CD4-positive, CD25-positive, alpha-beta regulatory T cell (primary cell): Measurements from ENCODE around the gene CENATAC. TPM values are rescaled to one million over a fixed set of nuclear protein-coding genes. Genes with fewer than 3 reads are reported as not detected.
"Not testable (repeated sequence)": the region's sequence is repeated elsewhere in the genome, so short reads cannot be mapped to it uniquely, and the experiment has no call there.

Source experiments
- ATAC-seq, 2 donors: fragments of 150-1000 bp; cut with Tn5 transposase; one replicate each; pipeline ENCODE4 v1.10.0; 2021; ENCODE audit warnings: low read depth in 2 of 2, moderate number of reproducible peaks in 2 of 2, moderate library complexity in 1 of 2
- DNase-seq, 3 donors: peaks; one replicate each; pipeline versions ENCODE4 v3.0.0 to v3.0.0-alpha.2; 2012 to 2022; ENCODE audit warnings: mixed read lengths in 1 of 3
- H3K27ac ChIP-seq: one replicate; pipeline ENCODE4 v1.7.0; 2013; ENCODE audit warnings: mild to moderate bottlenecking, low read length; ENCODE audit not compliant: insufficient read depth, poor library complexity, severe bottlenecking
- H3K27me3 ChIP-seq: one replicate; pipeline ENCODE4 v1.7.0; 2013; ENCODE audit warnings: low read length; ENCODE audit not compliant: control insufficient read depth, insufficient read depth
- H3K36me3 ChIP-seq: one replicate; pipeline ENCODE4 v1.7.0; 2013; ENCODE audit warnings: mild to moderate bottlenecking, low read length, moderate library complexity; ENCODE audit not compliant: control insufficient read depth, insufficient read depth
- H3K4me1 ChIP-seq: 2 replicates; pipeline ENCODE4 v1.7.0; 2013; ENCODE audit warnings: mild to moderate bottlenecking, low read length; ENCODE audit not compliant: insufficient read depth, control insufficient read depth, poor library complexity, severe bottlenecking
- H3K4me3 ChIP-seq: one replicate; pipeline ENCODE4 v1.7.0; 2013; ENCODE audit warnings: low read depth, mild to moderate bottlenecking, low read length, moderate library complexity
- H3K9me3 ChIP-seq, 2 experiments: 1 replicate in 1 of 2; 2 replicates in 1 of 2; pipeline ENCODE4 v1.7.0; 2013; ENCODE audit warnings: low read length in 2 of 2, mild to moderate bottlenecking in 1 of 2, moderate library complexity in 1 of 2; ENCODE audit not compliant: control insufficient read depth in 2 of 2
- H3K27ac Mint-ChIP-seq, 3 donors: one replicate each; pipeline ENCODE4 v1.8.0; 2020 to 2022; ENCODE audit warnings: mild to moderate bottlenecking in 3 of 3, mixed read lengths in 3 of 3, moderate library complexity in 2 of 3
- H3K27me3 Mint-ChIP-seq: one replicate; pipeline ENCODE4 v1.8.0; 2022; ENCODE audit warnings: mild to moderate bottlenecking, mixed read lengths
- H3K36me3 Mint-ChIP-seq: one replicate; pipeline ENCODE4 v1.8.0; 2020; ENCODE audit warnings: mixed read lengths
- H3K4me1 Mint-ChIP-seq, 4 donors: one replicate each; pipeline ENCODE4 v1.8.0; 2020 to 2022; ENCODE audit warnings: mixed read lengths in 4 of 4, mild to moderate bottlenecking in 1 of 4
- H3K4me3 Mint-ChIP-seq, 4 donors: one replicate each; pipeline ENCODE4 v1.8.0; 2020 to 2022; ENCODE audit warnings: mild to moderate bottlenecking in 4 of 4, mixed read lengths in 4 of 4, moderate library complexity in 3 of 4
- H3K9me3 Mint-ChIP-seq, 7 donors: one replicate each; pipeline ENCODE4 v1.8.0; 2020 to 2022; ENCODE audit warnings: mixed read lengths in 7 of 7, mild to moderate bottlenecking in 3 of 7, moderate library complexity in 2 of 7
- polyA plus RNA-seq, 4 donors: library from polyadenylated mRNA; unstranded; fragments of 300-500 nt; fragmentation: Illumina TruSeq; gene quantifications; one replicate each; pipeline ENCODE4 v1.2.3, GENCODE V29; 2021
- total RNA-seq: library from RNA; stranded (reverse); gene quantifications from one replicate; pipeline ENCODE4 v1.2.3, GENCODE V29; 2022

The CENATAC gene
- total and polyA plus RNA-seq, 5 donors from 2014 or later = 10.0 to 116 (median 11.9) TPM

DNA sequence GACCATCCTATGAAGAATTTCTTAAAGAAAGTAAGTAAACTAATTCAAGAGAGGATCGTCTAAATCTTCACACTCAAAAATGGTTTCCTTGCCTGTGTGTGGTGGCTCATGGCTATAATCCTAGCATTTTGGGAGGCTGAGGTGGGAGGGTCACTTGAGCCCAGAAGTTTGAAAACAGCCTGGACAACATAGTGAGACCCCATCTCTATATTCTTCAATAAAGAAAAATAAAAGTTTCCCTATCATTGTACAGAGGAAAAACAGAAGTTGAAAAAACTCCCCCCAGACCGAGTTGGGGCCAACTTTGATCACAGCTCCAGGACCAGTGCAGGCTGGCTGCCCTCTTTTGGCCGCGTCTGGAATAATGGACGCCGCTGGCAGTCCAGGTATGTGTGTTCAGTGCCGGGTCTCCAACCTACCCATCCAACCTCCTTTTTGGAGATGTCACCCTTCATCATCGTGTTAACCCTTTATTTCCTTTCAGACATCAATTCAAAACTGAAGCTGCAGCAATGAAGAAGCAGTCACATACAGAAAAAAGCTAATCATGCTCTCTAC is 17.2 kb downstream of the CENATAC start:
- Mint-ChIP-seq H3K36me3 (peaks cover 44% of the 10 kb centered on the region), H3K4me3 (peak overlapping the region in 2 of 4 donors; percentile 13 to 98), H3K27ac (no peak overlapping the region), H3K27me3 (peaks cover 4% of the 10 kb centered on the region), H3K9me3 (peaks cover 0 to 1% (median 0%) of the 10 kb centered on the region in 7 donors), H3K4me1 (peaks cover 6 to 53% (median 40%) of the 10 kb centered on the region in 4 donors)
- Histone ChIP-seq H3K9me3 (no peaks in the 10 kb centered on the region), H3K27me3 (no peaks in the 10 kb centered on the region), H3K27ac (peak overlapping the region; percentile 29), H3K4me1 (peaks cover 34% of the 10 kb centered on the region), H3K4me3 (no peak overlapping the region), H3K36me3 (peaks cover 66% of the 10 kb centered on the region)
- DNase-seq (no peak), ATAC-seq (no peak)

- ATAC-seq (no peak), DNase-seq (no peak)
- Histone ChIP-seq H3K4me3 (peak overlapping the region; percentile 97), H3K4me1 (peaks cover 45% of the 10 kb centered on the region), H3K27me3 (no peaks in the 10 kb centered on the region), H3K9me3 (no peaks in the 10 kb centered on the region), H3K27ac (peak overlapping the region; percentile 94), H3K36me3 (peaks cover 59% of the 10 kb centered on the region)
- Mint-ChIP-seq H3K36me3 (peaks cover 41% of the 10 kb centered on the region), H3K4me1 (peaks cover 9 to 62% (median 41%) of the 10 kb centered on the region in 4 donors), H3K4me3 (peak overlapping the region; percentile 98 to 100 (median 100)), H3K9me3 (peaks cover 0 to 1% (median 0%) of the 10 kb centered on the region in 7 donors), H3K27ac (peak overlapping the region; percentile 60 to 100 (median 100)), H3K27me3 (peaks cover 4% of the 10 kb centered on the region)
Measured at GRCh38 chr11:119016216-119017009, 18.5 kb downstream of the CENATAC start.

GRCh38 chr11:119017377-119017776 is 19.4 kb downstream of the CENATAC start:
- not testable (repeated sequence) for ATAC-seq

GRCh38 chr11:119018074-119018938 is 20.4 kb downstream of the CENATAC start, which contains the start of the genes RPS25 and TRAPPC4:
TSS of gene RPS25 (minus strand) at chr11:119018343. CDS start at chr11:119018284, 59 bp downstream.
TSS of gene TRAPPC4 (plus strand) at chr11:119018766. CDS start at chr11:119018796, 30 bp downstream.
- no peaks in the 10 kb centered on the region for H3K9me3 ChIP-seq
- peak within 1 kb of the TSS; percentile 94 for H3K27ac ChIP-seq
- ATAC-seq (peak; percentile 88 to 91), DNase-seq (peak; percentile 94 to 98 (median 97))
- H3K36me3 ChIP-seq = peaks cover 57% of the 10 kb centered on the region
- Mint-ChIP-seq H3K27me3 (peaks cover 4% of the 10 kb centered on the region), H3K4me3 (peak within 1 kb of the TSS; percentile 98 to 100 (median 100)), H3K4me1 (peaks cover 12 to 74% (median 39%) of the 10 kb centered on the region in 4 donors), H3K27ac (peak within 1 kb of the TSS; percentile 99 to 100 (median 100)), H3K36me3 (peaks cover 37% of the 10 kb centered on the region), H3K9me3 (peaks cover 0 to 1% (median 0%) of the 10 kb centered on the region in 7 donors)
- H3K4me1 ChIP-seq = peaks cover 48% of the 10 kb centered on the region
- peak within 1 kb of the TSS; percentile 97 for H3K4me3 ChIP-seq
- no peaks in the 10 kb centered on the region for H3K27me3 ChIP-seq

More at GRCh38 chr11:119017377-119017776, 19.4 kb downstream of the CENATAC start:
- Histone ChIP-seq H3K36me3 (peaks cover 57% of the 10 kb centered on the region), H3K4me1 (peaks cover 48% of the 10 kb centered on the region), H3K27ac (peak overlapping the region; percentile 94), H3K4me3 (peak overlapping the region; percentile 97)
- Mint-ChIP-seq H3K36me3 (peaks cover 41% of the 10 kb centered on the region), H3K27ac (peak overlapping the region; percentile 99 to 100 (median 100)), H3K4me1 (peaks cover 11 to 69% (median 42%) of the 10 kb centered on the region in 4 donors), H3K4me3 (peak overlapping the region; percentile 98 to 100 (median 100))
- H3K9me3 Mint-ChIP-seq, H3K27me3 Mint-ChIP-seq, H3K27me3 ChIP-seq, H3K9me3 ChIP-seq: not testable (repeated sequence)
- DNase-seq = peak in 1 of 3 donors; percentile 28

- Mint-ChIP-seq H3K36me3 (peaks cover 41% of the 10 kb centered on the region), H3K4me1 (peaks cover 20 to 87% (median 44%) of the 10 kb centered on the region in 4 donors), H3K4me3 (peak overlapping the region; percentile 98 to 100 (median 100)), H3K27me3 (peaks cover 4% of the 10 kb centered on the region), H3K9me3 (peaks cover 0 to 1% (median 0%) of the 10 kb centered on the region in 7 donors), H3K27ac (peak overlapping the region; percentile 99 to 100 (median 100))
- DNase-seq = no peak
- peak overlapping the region; percentile 94 for H3K27ac ChIP-seq
- H3K4me3 ChIP-seq = peak overlapping the region; percentile 75
- no peaks in the 10 kb centered on the region for H3K9me3 ChIP-seq
- peaks cover 48% of the 10 kb centered on the region for H3K4me1 ChIP-seq
- peaks cover 60% of the 10 kb centered on the region for H3K36me3 ChIP-seq
- no peaks in the 10 kb centered on the region for H3K27me3 ChIP-seq
- ATAC-seq = no peak
Measured at GRCh38 chr11:119019996-119020395, 22.1 kb downstream of the CENATAC start.

DNA sequence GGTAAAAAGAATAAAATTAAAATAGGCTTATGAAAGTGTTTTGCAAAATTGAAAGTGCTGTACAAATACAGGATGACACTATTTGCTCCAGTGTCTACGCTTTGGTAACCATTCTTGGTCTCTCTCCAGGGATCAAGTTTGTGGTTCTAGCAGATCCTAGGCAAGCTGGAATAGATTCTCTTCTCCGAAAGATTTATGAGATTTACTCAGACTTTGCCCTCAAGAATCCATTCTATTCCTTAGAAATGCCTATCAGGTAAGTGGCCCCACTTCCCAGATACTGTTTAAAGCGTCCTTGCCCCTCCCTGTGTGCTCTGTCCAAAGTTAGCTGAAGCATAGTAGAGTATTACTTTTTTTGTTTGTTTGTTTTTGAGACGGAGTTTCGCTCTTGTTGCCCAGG is 23.7 kb downstream of the CENATAC start:
- peaks cover 20 to 76% (median 43%) of the 10 kb centered on the region in 4 donors for H3K4me1 Mint-ChIP-seq
- peak overlapping the region in 2 of 3 donors; percentile 56 to 65 for H3K27ac Mint-ChIP-seq
- Histone ChIP-seq H3K36me3 (peaks cover 53% of the 10 kb centered on the region), H3K27ac (no peak overlapping the region), H3K27me3 (no peaks in the 10 kb centered on the region), H3K9me3 (no peaks in the 10 kb centered on the region), H3K4me1 (peaks cover 38% of the 10 kb centered on the region), H3K4me3 (peak overlapping the region; percentile 26)
- peak overlapping the region; percentile 27 to 100 (median 44) for H3K4me3 Mint-ChIP-seq
- H3K36me3 Mint-ChIP-seq = peaks cover 40% of the 10 kb centered on the region
- peaks cover 4% of the 10 kb centered on the region for H3K27me3 Mint-ChIP-seq
- DNase-seq (no peak), ATAC-seq (no peak)
- H3K9me3 Mint-ChIP-seq = peaks cover 0 to 1% (median 0%) of the 10 kb centered on the region in 7 donors

DNA sequence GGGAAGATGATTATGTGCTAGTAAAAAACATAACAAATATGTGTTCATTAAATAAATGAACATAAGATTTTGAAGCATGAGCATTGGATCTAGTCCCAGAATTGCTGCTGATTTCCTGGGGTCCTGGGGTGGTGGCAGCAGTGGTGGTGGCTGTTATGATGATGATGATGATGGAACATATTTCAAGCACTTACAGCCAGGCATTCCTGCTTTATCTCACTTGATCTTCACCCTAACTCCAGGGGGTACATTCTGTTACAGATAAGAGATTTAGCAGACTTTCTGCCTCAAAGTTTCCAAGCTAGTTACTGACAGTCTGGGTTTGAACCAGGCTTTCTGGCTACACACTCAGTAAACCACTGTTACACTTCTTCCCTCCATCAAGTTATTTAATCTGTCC is 25.8 kb downstream of the CENATAC start:
- Histone ChIP-seq H3K27ac (no peak overlapping the region), H3K4me3 (no peak overlapping the region), H3K9me3 (no peaks in the 10 kb centered on the region), H3K36me3 (peaks cover 52% of the 10 kb centered on the region), H3K4me1 (peaks cover 26% of the 10 kb centered on the region), H3K27me3 (no peaks in the 10 kb centered on the region)
- DNase-seq (no peak), ATAC-seq (no peak)
- Mint-ChIP-seq H3K9me3 (no peaks in the 10 kb centered on the region), H3K27ac (no peak overlapping the region), H3K4me1 (peaks cover 20 to 59% (median 31%) of the 10 kb centered on the region in 4 donors), H3K36me3 (peaks cover 37% of the 10 kb centered on the region), H3K4me3 (peak overlapping the region in 2 of 4 donors; percentile 12 to 53), H3K27me3 (no peaks in the 10 kb centered on the region)
